SKM-1 (cell line): ENCODE results near the gene ACVRL1.

ENCODE experiments used
- DNase-seq: peaks from one replicate; lab custom pipeline; 2025; ENCODE audit not compliant: unreplicated experiment; lab: John Stamatoyannopoulos, UW

Gene ACVRL1

GRCh38 chr12:51941011-51941581 is 33.8 kb downstream of the ACVRL1 start:
- DNase-seq, result no peak

GRCh38 chr12:51941604-51942003 is 34.3 kb downstream of the ACVRL1 start:
- no peak for DNase-seq

- no peak for DNase-seq
Observed at GRCh38 chr12:51942056-51942455, 34.8 kb downstream of the ACVRL1 start.

GRCh38 chr12:51942501-51943000 is 35.2 kb downstream of the ACVRL1 start:
- DNase-seq, result no peak

- no peak for DNase-seq
Observed at GRCh38 chr12:51943346-51943745, 36.0 kb downstream of the ACVRL1 start.

GRCh38 chr12:51944608-51945233 is 37.4 kb downstream of the ACVRL1 start:
- DNase-seq, result no peak

- no peak for DNase-seq
Observed at GRCh38 chr12:51947246-51947996, 40.1 kb downstream of the ACVRL1 start.

GRCh38 chr12:51948066-51948465 is 40.8 kb downstream of the ACVRL1 start:
- DNase-seq, result no peak

GRCh38 chr12:51949342-51950030 is 42.2 kb downstream of the ACVRL1 start:
- DNase-seq, result no peak

GRCh38 chr12:51950682-51951198 is 43.4 kb downstream of the ACVRL1 start:
- DNase-seq, result no peak

GRCh38 chr12:51951199-51951842 is 44.0 kb downstream of the ACVRL1 start, which contains the start of gene ACVR1B:
ACVR1B (plus strand) TSS chr12:51951699; CDS start chr12:51951744, 45 bp downstream.
- peak; percentile 22 for DNase-seq

GRCh38 chr12:51951843-51952722 is 44.8 kb downstream of the ACVRL1 start:
- no peak for DNase-seq

GRCh38 chr12:51953089-51953488 is 45.8 kb downstream of the ACVRL1 start:
- DNase-seq, result no peak

- DNase-seq, result no peak
Observed at GRCh38 chr12:51953864-51954263, 46.6 kb downstream of the ACVRL1 start.

GRCh38 chr12:51954561-51955361 is 47.5 kb downstream of the ACVRL1 start:
- no peak for DNase-seq

GRCh38 chr12:51955702-51956101 is 48.4 kb downstream of the ACVRL1 start:
- DNase-seq, result no peak

- DNase-seq, result no peak
Observed at GRCh38 chr12:51958542-51958941, 51.2 kb downstream of the ACVRL1 start.

- DNase-seq, result no peak
Observed at GRCh38 chr12:51959211-51959610, 51.9 kb downstream of the ACVRL1 start.

- no peak for DNase-seq
Observed at GRCh38 chr12:51959921-51960320, 52.6 kb downstream of the ACVRL1 start.
